ENCODE measurements around the gene GPC1.

The GPC1 gene

DNA sequence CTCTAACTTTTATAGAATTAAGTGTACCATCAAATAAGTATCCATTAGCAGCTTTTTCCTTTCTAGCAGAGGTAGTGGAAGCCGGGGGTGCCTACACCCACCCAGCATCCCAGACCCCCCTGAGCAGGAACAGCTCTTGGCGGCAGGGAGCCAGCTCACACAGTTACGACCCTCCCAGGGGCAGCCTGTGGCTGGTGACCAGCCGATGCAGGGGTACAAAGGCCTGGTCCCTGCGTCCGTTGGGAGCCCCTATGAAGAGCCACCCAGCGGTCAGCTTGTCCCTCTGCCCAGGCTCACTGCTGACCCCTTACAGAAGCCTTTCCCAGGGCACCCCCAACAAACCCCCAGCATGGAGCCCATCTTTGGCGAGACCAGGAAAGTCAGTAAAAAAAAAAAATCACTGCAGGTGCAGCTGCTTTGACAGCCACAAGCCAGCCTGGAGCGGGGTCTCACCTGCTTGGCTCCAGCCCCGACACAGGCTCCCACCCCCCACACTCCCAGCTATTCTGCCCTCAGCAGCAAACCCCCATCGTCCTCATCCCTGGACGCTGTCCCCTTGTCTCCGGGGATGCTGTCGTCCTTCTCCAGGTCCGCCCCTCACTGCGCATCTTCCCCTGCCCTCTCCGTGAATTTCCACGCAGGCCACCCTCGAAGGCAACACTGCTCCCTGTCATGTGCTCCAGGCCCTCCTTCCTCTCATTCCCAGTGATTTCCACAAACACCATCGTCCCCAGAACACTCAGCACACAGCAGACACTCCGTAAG lies 43.1 kb downstream of the GPC1 start (continued):
- no peak for TF ChIP-seq CTCF (tag by site-specific recombination; IDR thresholded peaks at IDR 0.05)
- TF ChIP-seq ZFHX2 (tag by site-specific recombination; conservative IDR thresholded peaks at IDR 0.05): no peak
- TF ChIP-seq BCL11A (tag by site-specific recombination; IDR thresholded peaks at IDR 0.05; ENCODE audit: low read depth): no peak
- no peak for TF ChIP-seq ZNF610 (tag by site-specific recombination; IDR thresholded peaks at IDR 0.05; ENCODE audit: borderline replicate concordance)
- no peak for TF ChIP-seq KLF7 (tag by site-specific recombination; IDR thresholded peaks at IDR 0.05; ENCODE audit: borderline replicate concordance)
- no peak for TF ChIP-seq KLF16 (tag by site-specific recombination; IDR thresholded peaks at IDR 0.05)
- TF ChIP-seq ZNF2 (tag by site-specific recombination; IDR thresholded peaks at IDR 0.05): no peak
- TF ChIP-seq KLF8 (tag by site-specific recombination; IDR thresholded peaks at IDR 0.05): no peak

DNA sequence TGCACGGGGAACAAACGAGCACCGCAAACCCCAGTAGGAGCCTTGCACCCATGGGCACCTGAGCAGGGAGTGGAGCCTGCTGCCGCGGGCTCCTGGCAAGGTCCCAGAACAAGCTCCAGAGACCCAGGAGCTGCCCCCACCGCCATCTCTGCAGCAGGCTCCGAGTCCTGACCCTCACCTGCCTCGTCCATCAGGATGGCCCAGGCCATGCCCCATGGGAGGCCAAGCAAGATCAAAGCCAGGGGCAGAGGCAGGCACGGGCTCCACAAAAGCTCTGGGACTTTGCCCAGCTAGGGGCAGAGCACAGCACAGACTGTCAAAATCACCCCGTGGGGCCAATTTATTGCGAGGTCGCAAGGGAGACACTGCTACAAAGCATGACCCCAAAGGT lies 43.6 kb downstream of the GPC1 start:
- CTCF ChIA-PET: interaction anchor here (0.7 kb wide), 1 partner anchor 243 kb away, joined by 3 read pairs; no protein-coding TSS in a partner anchor
- POLR2A ChIA-PET: no interaction called here
- TF ChIP-seq ZNF132 (tag by site-specific recombination; IDR thresholded peaks at IDR 0.05; ENCODE audit: borderline replicate concordance) (no peak), ZNF174 (tag by site-specific recombination; IDR thresholded peaks at IDR 0.05) (no peak), ZNF311 (tag by site-specific recombination; IDR thresholded peaks at IDR 0.05; ENCODE audit: borderline replicate concordance) (no peak), ZNF792 (tag by site-specific recombination; IDR thresholded peaks at IDR 0.05) (no peak), ZNF37A (tag by site-specific recombination; IDR thresholded peaks at IDR 0.05) (no peak), YY1 (tag by site-specific recombination; IDR thresholded peaks at IDR 0.05) (no peak), INSM2 (tag by site-specific recombination; IDR thresholded peaks at IDR 0.05) (no peak)
- TF ChIP-seq, protein P1, sequence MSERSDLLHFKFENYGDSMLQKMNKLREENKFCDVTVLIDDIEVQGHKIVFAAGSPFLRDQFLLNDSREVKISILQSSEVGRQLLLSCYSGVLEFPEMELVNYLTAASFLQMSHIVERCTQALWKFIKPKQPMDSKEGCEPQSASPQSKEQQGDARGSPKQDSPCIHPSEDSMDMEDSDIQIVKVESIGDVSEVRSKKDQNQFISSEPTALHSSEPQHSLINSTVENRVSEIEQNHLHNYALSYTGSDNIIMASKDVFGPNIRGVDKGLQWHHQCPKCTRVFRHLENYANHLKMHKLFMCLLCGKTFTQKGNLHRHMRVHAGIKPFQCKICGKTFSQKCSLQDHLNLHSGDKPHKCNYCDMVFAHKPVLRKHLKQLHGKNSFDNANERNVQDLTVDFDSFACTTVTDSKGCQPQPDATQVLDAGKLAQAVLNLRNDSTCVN (tag by site-specific recombination; optimal IDR thresholded peaks at IDR 0.05): no peak

GRCh38 chr2:240480834-240481623 lies 45.6 kb downstream of the GPC1 start:
- no peaks in the 10 kb centered on the region for H3K36me3 ChIP-seq (ENCODE audit: control insufficient read depth in 2 of 2, insufficient read depth in 1 of 2, low read length in 2 of 2)
- no peak for TF ChIP-seq TCF7L2 (IDR thresholded peaks at IDR 0.05; ENCODE audit: borderline replicate concordance, low read depth, low read length)
- TF ChIP-seq ZNF610 (tag by site-specific recombination; IDR thresholded peaks at IDR 0.05; ENCODE audit: borderline replicate concordance): no peak
- no peak for TF ChIP-seq AEBP2 (tag by site-specific recombination; IDR thresholded peaks at IDR 0.05; ENCODE audit: borderline replicate concordance)
- TF ChIP-seq INSM2 (tag by site-specific recombination; IDR thresholded peaks at IDR 0.05): no peak
- TF ChIP-seq ZNF664 (tag by site-specific recombination; IDR thresholded peaks at IDR 0.05): no peak
- no peak for TF ChIP-seq ZNF670 (tag by site-specific recombination; IDR thresholded peaks at IDR 0.05; ENCODE audit: low read depth)
- TF ChIP-seq ZNF16 (tag by site-specific recombination; IDR thresholded peaks at IDR 0.05; ENCODE audit: low read depth): no peak
- no peak for TF ChIP-seq YY1 (tag by site-specific recombination; IDR thresholded peaks at IDR 0.05)
- TF ChIP-seq ZNF426 (tag by site-specific recombination; IDR thresholded peaks at IDR 0.05): no peak

More for the DNA sequence above, 43.6 kb downstream of the GPC1 start:
- no peak overlapping the region for H3K4me3 ChIP-seq (ENCODE audit: low read depth, low read length)
- H3K4me1 ChIP-seq (ENCODE audit: control insufficient read depth, insufficient read depth, low read length): no peaks in the 10 kb centered on the region
- H3K27ac ChIP-seq (ENCODE audit: extremely low read depth, low read depth, low read length): no peak overlapping the region
- H3K36me3 ChIP-seq (ENCODE audit: control insufficient read depth in 2 of 2, insufficient read depth in 1 of 2, low read length in 2 of 2): no peaks in the 10 kb centered on the region
- H3K9me3 ChIP-seq (ENCODE audit: control insufficient read depth, insufficient read depth, low read depth, low read length): no peaks in the 10 kb centered on the region

More at GRCh38 chr2:240480834-240481623, 45.6 kb downstream of the GPC1 start:
- H3K4me1 ChIP-seq (ENCODE audit: control insufficient read depth, insufficient read depth, low read length): no peaks in the 10 kb centered on the region
- no peaks in the 10 kb centered on the region for H3K9me3 ChIP-seq (ENCODE audit: control insufficient read depth, insufficient read depth, low read depth, low read length)
- no peak overlapping the region for H3K27ac ChIP-seq (ENCODE audit: extremely low read depth, low read depth, low read length)
- no peak overlapping the region for H3K4me3 ChIP-seq (ENCODE audit: low read depth, low read length)
- CTCF ChIA-PET: no interaction called here
- POLR2A ChIA-PET: no interaction called here

Data from HEK293 (cell line).